Stimulated activated CD4-positive, alpha-beta T cell treated with anti-CD3 and anti-CD28 coated beads, Interleukin-1b, Interleukin-23, amount 100 ng/mL, for 4 hours (primary cell): Measurements from ENCODE around the gene HS6ST1.

Experiments
- DNase-seq, 2 donors: peaks; one replicate each; pipeline ENCODE4 v3.0.0-alpha.2; 2020; ENCODE audit warnings: low read depth in 2 of 2

HS6ST1 gene

DNA sequence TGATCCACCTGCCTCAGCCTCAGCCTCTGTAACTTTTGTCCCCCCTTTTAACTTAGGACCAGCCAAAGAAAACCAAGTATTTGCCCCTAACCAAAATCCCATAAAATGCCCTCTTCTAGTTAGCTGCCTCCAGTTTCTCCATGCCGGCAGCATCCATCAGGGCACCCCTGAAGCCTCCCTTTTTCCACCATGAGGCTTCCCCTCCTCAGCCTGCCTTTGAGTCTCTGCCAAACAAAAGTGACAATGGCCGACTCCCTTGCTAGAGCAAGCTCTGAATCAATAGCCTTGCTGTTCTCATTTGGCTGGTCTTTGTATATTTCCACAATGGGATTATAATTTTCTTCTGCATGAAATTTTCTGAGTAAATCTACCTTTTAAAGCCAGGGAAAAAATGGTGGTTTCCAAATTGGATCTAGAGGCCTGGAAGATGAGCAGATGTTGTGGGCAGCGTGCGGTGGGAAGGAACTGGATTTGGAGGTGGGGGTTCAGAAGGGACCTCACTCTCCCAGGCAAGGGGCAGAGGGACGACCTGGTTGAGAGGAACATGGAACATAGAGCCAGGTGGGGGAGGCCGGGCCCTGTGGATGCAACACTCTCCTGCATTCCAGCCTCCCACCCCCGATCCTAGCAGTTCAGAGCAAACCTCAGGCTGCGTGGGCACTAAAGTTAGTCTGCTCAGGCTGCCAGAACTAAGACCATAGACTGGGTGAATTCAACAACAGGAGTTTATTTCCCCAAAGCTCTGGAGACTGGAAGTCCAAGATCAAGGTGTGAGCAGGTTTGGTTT lies 80.6 kb downstream of the HS6ST1 start:
- no peak for DNase-seq

DNA sequence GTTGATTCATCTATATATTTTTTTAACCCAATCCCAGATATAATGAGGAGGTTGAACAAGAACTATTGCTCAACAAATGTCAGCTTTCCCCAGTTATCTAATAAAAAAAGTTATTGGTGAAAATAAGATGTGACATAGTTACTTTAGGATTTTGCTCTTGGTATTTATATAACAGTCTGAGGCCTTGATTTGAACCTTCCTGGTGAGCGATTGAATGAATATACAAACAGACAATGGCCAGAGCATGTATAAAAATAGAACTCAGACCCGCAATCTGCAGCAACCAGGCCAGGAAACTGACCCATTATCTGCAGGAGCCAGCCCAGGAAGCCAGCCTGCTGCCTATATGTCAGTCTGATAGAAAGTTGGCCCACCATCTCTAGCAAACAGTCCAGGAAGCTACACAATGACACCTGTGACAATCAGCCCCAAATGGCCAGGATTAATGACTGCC lies 81.6 kb downstream of the HS6ST1 start:
- DNase-seq: no peak

DNA sequence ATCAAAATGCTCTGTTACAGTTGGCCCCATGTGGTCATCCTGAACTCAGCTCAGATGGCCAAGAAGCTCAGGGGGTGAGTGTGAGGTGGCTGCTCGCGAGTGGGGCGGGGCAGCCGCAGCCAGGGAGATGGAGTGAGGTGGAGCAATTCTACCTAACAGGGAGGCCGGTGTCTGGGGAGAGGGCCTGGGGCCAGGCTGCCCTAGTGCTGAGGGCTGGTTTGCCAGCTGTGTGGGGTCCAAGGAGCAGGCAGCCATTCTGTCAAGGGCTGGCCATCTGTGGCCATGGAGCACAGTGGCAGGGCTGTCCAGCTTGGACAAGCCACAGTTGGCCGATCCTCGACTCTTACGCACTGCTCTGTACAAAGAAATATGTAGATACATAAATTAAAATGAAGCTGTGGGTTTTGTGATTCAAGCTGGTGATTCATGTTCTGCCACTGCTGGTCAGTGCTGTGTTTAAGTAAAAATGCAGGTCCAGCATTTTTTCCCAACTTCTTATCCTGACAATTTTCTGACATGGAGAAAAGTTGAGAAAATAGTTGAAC lies 82.1 kb downstream of the HS6ST1 start:
- no peak for DNase-seq

DNA sequence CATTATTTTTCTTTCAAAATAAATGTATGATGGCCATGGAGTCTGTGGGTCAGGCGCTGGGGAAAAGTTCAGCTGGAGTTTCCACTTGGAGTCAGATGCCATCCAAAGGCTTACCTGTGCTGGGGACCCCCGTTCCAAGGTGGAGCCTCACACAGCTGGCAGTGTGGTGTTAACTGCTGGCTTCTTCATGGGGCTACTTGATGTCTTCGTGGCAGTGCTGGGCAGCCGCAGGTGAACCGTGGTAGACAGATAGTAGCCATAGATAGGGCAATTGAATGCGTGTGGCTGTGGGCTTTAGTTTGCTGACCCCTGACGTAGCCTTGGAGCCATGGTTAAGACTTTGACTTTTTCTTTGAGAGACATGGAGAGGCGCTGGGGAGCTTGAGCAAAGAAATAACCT lies 83.1 kb downstream of the HS6ST1 start:
- DNase-seq: no peak

DNA sequence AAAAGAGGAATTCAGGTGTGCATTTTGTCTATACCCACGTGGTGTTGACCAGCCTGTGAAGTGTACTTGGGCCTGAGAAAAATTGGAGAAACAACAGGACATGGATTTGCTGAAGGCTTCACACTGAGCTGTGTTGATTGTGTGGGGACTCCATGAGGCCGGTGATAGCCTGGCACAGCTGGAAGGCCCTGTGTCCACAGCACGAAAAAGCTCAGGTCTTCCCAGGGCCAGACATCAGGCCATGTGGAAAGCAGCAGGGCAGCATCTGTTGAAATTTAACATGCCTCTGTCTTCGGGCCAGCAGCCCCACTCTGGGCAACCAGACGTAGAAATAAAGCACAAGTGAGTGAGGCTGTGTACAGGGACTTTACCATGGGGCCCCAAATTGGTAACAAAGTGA lies 84.1 kb downstream of the HS6ST1 start:
- DNase-seq: no peak

DNA sequence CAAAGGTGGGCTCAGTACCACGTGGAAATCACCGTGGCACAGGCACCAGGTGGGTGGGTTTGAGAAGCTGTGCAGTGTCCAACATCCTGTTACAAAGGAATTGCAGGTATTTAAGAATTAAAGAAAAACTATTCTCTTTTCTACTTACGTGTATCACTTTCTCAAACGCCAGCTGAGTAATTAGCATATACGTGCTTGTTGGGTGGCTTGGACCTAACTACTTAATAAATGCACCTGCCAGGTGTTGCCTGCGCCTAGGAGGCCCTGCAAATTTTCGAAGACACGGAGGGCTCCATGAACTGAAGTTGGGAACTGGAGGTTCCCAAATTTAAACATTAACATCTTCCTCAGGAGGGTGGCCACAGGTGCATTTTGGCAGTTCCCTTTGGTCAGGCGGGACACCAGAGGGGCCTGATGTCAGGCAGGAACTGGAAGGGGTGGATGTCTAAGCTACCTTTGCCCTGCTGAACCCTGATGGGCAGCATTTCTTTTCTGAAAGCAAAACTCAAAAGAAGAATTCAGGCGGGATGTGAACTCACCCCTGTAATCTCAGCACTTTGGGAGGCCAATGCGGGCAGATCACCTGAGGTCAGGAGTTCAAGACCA lies 84.8 kb downstream of the HS6ST1 start:
- no peak for DNase-seq

DNA sequence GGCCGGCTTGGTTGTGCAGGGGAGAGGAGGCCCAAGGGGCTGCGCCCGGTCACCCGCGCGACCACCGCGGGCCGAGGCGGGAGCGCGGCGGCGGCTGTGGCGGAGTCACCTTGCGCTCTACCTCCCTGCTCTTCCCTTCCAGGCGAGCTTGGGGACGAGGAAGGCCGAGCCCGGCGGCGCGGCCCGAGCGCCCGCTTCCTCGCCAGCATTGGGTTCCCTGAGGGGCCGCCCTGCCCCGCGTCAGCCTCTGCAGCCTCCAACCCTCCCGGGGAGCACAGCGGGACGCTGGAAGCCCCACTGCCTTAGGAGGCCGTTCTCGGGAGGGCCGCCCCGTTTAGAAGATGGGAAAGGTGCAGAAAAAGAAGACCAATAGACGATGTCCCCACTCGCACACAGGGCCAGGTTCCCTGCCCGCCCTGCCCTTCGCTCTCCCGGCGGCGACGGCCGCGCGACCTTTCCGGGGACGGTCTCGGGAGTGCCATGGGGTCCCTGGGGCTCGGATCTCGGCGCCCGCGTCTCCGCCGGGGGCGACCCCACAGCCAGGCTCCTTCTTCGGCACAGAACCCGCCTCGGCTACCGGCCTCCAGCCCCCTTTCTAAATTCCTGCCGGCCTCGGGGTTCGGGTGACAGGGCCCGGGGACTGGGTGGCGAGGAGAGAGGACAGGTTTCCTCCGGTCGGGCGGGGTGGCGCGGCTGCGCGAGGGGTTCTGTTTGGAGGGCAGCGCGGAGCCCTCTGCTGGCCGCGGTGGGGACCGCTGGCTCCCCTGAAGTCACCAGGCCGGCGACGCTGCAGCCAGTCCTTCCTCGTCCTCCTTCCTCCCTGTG lies 85.5 kb downstream of the HS6ST1 start:
- DNase-seq: peak; percentile 74 to 85

DNA sequence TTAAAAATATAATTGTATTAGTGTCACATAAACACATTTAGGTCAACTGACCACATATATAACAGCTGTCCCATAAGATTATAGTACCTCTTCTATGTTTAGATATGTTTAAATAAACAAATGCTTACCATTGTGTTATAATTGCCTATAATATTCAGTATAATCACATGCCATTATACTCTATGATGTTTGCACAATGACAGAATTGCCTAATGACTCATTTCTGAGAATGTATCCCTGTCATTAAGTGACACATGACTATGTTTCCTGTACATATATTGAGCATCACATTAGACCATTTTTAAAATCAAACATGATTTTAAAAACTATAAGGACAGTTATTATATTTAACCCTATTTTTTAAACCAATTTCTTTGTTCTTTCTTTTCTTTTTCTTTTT lies 89.8 kb downstream of the HS6ST1 start:
- no peak for DNase-seq

DNA sequence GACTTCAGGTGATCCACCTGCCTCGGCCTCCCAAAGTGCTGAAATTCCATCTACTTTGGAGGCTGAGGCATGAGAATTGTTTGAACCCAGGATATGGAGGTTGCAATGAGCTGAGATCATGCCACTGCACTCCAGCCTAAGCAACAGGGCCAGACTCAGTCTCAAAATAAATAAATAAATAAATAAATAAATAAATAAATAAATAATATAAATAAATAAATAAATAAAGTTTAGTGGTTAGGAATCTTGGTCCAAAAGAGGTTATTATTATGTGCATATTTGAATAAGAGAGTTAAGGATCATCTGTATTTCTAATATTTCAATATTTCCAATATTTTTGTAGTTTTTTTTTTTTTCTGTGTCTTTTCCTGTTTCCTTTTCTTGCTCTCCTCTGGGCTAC lies 90.8 kb downstream of the HS6ST1 start:
- DNase-seq: no peak

DNA sequence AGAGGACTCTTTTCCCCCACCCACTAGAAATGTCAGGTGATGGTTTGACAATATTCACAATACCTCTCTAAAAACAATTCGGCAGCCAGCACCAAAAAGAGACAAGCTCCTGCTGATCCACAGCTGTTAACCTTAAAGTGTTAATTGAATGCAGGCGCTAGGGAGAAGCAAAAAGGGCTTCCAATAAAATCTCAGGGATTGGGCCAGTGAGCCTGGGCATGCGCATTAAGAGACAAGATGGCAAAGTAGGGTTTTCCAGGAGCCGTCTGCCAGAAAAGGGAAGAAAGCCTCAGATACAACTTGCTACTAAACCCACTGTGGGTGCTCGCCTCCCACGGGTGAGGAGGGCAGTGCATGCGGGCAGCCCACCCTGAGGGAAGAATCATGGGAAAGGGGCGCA lies 98.8 kb downstream of the HS6ST1 start:
- DNase-seq: no peak

DNA sequence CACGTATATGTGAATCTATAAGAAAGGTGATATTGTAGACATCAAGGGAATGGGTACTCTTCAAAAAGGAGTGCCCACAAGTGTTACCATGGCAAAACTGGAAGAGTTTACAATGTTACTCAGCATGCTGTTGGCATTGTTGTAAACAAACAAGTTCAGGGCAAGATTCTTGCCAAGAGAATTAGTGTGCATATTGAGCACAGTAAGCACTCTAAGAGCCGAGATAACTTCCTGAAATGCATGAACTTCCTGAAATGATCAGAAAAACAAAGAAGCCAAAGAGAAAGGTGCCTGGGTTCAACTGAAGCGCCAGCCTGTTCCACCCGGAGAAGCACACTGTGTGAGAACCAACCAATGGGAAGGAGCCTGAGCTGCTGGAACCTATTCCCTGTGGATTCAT lies 101.0 kb downstream of the HS6ST1 start:
- DNase-seq: no peak

DNA sequence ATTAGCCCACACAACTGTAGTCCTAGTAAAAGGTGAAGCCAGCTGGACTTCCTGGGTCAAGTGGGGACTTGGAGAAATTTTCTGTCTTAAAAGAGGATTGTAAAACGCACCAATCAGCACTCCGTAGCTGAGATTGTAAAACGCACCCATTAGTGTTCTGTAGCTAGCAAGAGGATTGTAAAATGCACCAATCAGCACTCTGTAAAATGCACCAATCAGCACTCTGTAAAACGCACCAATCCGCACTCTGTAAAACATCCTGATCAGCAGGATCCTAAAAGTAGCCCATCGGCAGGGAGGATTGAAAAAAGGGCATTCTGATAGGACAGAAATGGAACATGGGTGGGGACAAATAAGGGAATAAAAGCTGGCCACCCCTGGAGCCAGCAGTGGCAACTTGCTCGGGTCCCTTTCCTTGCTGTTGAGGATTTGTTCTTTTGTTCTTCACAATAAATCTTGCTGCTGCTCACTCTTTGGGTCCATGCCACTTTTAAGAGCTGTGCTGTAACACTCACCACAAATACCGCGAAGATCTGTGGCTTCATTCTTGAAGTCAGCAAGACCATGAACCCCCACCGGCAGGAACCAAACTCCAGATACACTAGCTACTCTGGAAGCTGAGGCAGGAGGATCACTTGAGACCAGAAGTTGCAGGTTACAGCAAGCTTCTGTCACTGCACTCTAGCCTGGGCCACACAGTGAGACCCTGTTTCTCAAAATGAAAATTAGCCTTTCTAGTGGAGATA lies 102.6 kb downstream of the HS6ST1 start:
- DNase-seq: no peak
